Measurements from ENCODE around the gene CRYZ. TPM values are rescaled to one million over a fixed set of nuclear protein-coding genes. Genes with fewer than 3 reads are reported as not detected.
"Not testable (repeated sequence)": the region's sequence is repeated elsewhere in the genome, so short reads cannot be mapped to it uniquely, and the experiment has no call there.

The CRYZ gene
- total RNA-seq, 1 experiment from 2014 or later: 77.3 TPM

DNA sequence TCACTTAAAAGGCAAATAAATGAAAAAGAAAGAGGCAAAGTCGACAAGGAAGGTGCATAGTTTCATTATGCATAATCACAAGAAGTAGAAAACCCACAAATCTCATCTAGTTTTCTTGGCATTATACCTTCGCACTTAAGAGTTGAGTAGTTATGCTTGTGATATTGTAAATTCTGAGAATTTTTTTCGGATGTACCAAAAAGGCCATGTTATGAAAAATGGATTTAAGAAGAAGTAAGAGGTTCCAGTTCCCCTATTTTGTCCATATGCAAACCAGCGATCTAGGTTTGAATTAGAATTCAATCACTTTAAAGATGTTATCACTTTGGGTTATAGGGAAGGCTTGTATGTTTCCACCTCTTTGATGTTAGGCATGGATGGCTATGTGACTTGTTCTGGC lies 51.4 kb downstream of the CRYZ start:
- DNase-seq (ENCODE audit: low spot score): no peak

GRCh38 chr1:74681001-74681400 lies 51.8 kb downstream of the CRYZ start:
- no peak for DNase-seq (ENCODE audit: low spot score)

DNA sequence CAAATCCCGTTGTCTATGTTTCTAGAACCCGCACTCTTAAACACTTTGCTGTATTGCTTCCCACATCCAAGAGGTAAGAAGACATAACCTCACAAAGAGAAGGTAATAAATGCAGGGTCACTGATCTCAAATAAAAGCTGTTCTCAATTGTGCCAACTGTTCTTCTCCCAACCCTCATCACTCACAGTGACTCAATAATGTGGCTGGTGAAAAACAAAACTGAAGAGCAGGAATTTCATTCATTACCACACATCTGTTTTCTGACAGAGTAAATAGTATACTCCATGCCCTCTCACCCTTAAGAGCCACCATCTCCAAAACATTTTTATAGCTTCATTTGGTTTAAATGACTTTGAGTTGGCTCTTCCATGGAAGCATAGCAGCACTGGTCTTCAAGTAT lies 53.0 kb downstream of the CRYZ start:
- DNase-seq (ENCODE audit: low spot score): no peak

GRCh38 chr1:74677926-74678325 lies 54.9 kb downstream of the CRYZ start:
- DNase-seq (ENCODE audit: low spot score): no peak

GRCh38 chr1:74674278-74675048 lies 58.4 kb downstream of the CRYZ start:
- no peak for DNase-seq (ENCODE audit: low spot score)

DNA sequence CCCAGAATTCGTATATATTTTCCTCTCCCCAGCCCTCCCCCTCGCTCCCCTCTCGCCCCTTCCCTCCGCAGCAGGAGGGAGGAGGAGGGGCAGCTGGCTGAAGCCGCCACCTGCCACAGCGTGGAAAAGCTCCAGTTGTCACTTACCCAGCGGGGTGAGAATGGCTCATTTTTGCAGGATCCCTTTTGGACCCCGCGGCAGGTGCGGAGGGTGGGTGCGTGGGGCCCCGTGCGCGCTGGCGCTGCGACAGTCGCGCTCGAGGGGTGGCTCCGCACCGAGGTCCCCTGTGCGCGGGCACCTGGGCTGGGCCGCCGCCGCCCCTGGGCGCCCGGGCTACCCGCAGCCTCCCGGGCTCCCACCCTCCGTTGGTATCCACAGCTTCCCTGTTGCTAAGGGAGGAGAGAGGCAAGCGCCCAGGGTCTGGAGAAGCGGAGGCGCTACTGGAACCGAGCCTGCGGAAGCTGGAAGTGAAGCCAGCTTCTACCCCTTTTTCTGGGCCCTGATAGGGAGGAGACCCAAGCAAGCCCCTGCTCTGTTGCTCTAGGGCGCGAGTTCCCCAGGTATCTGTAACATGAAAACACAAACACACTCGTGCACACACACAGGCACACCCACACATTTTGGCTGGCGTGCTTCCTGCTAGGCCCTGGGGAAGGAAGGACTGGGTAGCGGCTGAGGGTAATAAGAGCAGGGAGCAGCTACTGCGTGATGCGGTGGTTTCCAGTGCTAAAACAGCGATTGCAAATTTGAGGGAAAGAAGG lies 59.3 kb downstream of the CRYZ start, which contains the start of gene ERICH3:
Gene ERICH3 (minus strand): TSS at position 442 of the 761 bp plus-strand sequence. CDS start 273 bp downstream, at position 169.
- no peak for DNase-seq (ENCODE audit: low spot score)

DNA sequence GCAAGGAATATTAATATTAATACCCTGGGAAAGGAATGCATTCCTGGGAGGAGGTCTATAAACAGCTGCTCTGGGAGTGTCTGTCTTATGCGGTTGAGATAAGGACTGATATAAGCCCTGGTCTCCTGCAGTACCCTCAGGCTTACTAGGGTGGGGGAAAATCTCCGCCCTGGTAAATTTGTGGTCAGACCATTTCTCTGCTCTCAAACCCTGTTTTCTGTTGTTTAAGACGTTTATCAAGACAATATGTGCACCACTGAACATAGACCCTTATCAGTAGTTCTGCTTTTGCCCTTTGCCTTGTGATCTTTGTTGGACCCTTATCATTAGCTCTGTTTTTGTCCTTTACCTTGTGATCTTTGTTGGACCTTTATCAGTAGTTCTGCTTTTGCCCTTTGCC lies 62.0 kb downstream of the CRYZ start:
- not testable (repeated sequence) for DNase-seq (ENCODE audit: low spot score)

Other genes starting within 250 kb of the CRYZ start
- not detected in 2 replicates for gene LRRC53, start 220.4 kb downstream of the CRYZ start, total RNA-seq (2014; rRNA removed; shearing (Covaris generic))
- 0.29 TPM in 1 of 2 replicates, not detected in the other for gene ERICH3, start 59.3 kb downstream of the CRYZ start, total RNA-seq (2014; rRNA removed; shearing (Covaris generic))
- gene TYW3, start 102 bp upstream of the CRYZ start, total RNA-seq (2014; rRNA removed; shearing (Covaris generic)): 28.0 and 44.9 TPM in 2 replicates